GM18907 (cell line): ENCODE measurements around the gene PPFIA1.
"Not testable (repeated sequence)": the region's sequence is repeated elsewhere in the genome, so short reads cannot be mapped to it uniquely, and the experiment has no call there.

Source experiments
- ATAC-seq: cut with Tn5 transposase; IDR thresholded peaks from one replicate; pipeline ENCODE4 v1.9.1; 2021; ENCODE audit warnings: mild to moderate bottlenecking, moderate library complexity; ENCODE audit not compliant: unreplicated experiment

Gene PPFIA1

DNA sequence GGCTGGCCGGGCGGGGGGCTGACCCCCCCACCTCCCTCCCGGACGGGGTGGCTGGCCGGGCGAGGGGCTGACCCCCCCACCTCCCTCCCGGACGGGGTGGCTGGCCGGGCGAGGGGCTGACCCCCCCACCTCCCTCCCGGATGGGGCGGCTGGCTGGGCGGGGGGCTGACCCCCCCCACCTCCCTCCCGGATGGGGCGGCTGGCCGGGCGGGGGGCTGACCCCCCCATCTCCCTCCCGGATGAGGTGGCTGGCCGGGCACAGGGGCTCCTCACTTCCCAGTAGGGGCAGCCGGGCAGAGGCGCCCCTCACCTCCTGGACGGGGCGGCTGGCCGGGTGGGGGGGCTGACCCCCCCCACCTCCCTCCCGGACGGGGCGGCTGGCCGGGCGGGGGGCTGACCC, 24.7 kb downstream of the PPFIA1 start:
- ATAC-seq: not testable (repeated sequence)

GRCh38 chr11:70296681-70297080, 26.2 kb downstream of the PPFIA1 start:
- ATAC-seq: no peak

DNA sequence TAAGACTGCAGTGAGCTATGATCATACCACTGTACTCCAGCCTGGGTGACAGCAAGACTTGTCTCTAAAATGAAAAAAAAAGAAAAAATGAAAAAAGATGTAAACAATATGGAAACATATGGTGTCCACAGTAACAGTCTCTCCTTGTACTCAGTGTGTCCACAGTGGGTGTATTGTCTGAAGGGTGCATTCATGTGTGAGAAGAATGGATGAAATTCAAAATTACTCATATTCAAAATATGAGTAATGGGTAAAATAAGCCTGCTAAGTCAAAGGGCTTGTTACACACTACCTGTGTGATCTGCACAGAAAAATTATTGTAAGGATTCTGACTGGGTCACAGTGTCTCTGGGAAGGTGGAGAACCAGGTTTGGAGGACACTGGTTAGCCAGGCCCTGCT, 26.9 kb downstream of the PPFIA1 start:
- ATAC-seq: no peak

GRCh38 chr11:70298243-70298915, 27.9 kb downstream of the PPFIA1 start:
- ATAC-seq: no peak

DNA sequence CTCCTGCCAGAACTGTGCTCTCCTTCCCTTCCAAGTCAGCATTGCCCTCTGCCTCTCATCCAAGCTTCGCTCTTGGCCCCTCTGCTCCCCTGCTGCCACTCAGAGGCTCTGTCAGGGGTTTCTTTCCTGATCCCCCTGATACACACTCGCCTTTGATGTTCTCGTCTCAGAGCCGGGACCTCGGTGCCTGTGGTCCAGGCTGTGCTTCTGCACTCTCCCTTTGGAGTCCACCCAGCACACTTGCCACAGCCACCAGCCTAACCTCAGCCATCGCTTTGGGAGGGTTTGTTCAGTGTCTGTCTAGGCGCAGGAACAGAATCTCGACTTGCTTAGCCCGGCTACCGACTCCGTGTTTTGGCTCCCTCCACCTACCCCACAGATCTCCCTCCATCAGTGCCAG, 29.1 kb downstream of the PPFIA1 start:
- no peak for ATAC-seq

DNA sequence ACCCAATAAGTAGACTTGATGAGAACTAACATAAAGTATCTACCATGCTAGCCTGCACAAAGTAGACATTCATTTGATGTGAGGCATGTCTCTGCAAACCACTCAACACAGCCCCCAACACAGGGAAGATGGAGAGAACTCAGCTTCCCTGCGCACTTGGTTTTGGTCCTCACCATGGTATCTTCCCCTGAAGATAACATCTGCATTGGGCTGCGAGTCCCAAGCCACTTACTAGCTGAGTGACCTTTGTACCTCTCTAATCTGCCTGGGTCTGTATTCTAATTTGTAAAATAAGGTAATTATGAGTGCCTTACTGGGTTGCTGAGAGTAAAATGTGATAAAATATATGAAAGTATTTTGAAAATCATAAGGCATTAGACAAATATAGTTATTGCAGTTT, 30.7 kb downstream of the PPFIA1 start:
- ATAC-seq: no peak

DNA sequence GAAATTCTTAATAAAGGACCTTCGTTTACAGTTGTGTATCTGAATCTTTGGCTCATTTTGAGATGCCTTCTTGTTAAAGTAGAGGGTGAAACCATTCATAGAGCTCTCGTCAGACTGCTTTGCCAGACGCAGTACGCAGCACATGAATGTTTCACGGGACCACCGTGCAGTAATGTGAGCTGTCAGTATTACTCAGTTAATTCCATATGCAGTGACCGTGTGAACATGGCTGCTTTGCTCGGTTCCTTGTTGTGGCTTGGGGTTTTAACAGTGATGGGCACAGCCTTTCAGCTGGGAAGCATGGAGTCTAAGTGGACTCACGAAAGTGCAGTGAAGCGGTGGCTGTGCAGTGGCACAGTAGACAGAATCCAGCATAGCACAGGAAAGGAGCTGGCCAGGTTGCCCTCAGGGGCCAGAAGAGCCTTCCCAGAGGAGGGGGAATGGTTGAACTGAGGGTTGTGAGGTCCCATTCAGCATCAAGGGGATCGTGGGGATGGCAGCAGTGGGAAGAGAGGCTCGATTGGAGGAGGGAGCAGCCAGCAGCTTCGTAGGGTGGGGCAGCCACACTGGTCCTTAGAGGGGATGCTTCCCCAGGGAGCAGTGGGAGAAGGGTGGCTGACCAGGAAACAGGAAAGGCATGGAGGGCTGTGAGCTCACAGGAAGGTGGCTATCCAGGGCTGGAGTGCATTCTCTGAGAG, 31.4 kb downstream of the PPFIA1 start:
- no peak for ATAC-seq

- ATAC-seq: no peak
Observed at GRCh38 chr11:70302419-70302752, 31.9 kb downstream of the PPFIA1 start.

DNA sequence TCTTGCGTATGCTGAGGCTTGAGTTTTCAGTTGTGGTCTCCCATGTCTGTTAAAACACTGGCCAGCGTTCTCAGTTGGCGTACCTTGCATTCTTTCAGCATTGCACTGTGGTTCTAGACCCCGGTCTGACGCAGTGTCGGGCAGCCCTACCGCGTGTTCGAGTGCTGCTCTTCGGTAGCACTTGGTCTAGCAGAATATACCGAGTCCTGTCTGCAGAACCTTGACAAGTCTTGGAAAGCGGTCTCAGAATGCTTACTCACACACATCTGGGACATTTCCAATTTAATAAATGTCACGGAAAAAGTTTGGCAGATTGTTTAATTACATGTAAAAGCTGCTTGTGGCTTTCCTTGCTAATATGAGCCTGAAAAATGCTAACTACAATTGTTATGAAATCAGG, 32.6 kb downstream of the PPFIA1 start:
- ATAC-seq: no peak

GRCh38 chr11:70304208-70304603, 33.7 kb downstream of the PPFIA1 start:
- ATAC-seq: no peak

GRCh38 chr11:70305501-70305900, 35.0 kb downstream of the PPFIA1 start:
- no peak for ATAC-seq

DNA sequence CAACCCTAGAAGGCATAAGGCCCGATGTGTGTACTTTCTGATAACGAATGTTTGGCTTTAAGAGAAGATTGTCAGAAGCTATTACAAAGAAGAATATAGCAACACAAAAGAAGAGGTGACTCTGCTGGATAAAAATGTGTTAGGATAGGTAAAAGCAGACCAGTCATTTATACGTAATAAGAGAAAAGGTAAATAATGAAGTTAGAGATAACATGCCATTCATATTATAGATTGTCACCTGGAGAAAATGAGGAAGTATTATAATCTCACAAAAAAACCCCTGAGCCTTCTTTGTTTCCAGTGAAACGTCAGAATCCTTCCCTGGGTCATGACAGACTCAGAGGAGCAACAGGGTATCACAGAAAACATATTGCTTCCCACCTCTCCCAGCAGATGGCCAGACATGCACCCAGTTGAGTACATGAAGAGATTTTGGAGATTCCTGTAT, 36.1 kb downstream of the PPFIA1 start:
- no peak for ATAC-seq

- no peak for ATAC-seq
Observed at GRCh38 chr11:70307176-70307575, 36.7 kb downstream of the PPFIA1 start.

DNA sequence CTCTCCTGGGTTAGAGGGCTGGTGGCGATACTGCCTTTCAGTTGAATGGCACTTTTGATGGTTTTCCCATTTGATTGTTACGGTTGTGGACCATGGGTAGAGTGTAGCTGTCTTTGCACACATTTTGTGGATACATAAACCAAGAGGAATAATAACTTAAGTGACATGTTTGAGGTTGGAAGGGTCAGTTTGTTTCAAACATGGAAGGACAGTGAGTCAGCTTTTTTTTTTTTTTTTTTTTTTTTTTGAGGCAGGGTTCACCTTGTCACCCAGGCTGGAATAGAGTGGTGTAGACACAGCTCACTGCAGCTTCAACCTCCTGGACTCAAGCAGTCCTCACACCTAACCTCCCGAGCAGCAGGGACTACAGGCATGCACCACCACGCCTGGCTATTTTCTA, 41.1 kb downstream of the PPFIA1 start:
- no peak for ATAC-seq

DNA sequence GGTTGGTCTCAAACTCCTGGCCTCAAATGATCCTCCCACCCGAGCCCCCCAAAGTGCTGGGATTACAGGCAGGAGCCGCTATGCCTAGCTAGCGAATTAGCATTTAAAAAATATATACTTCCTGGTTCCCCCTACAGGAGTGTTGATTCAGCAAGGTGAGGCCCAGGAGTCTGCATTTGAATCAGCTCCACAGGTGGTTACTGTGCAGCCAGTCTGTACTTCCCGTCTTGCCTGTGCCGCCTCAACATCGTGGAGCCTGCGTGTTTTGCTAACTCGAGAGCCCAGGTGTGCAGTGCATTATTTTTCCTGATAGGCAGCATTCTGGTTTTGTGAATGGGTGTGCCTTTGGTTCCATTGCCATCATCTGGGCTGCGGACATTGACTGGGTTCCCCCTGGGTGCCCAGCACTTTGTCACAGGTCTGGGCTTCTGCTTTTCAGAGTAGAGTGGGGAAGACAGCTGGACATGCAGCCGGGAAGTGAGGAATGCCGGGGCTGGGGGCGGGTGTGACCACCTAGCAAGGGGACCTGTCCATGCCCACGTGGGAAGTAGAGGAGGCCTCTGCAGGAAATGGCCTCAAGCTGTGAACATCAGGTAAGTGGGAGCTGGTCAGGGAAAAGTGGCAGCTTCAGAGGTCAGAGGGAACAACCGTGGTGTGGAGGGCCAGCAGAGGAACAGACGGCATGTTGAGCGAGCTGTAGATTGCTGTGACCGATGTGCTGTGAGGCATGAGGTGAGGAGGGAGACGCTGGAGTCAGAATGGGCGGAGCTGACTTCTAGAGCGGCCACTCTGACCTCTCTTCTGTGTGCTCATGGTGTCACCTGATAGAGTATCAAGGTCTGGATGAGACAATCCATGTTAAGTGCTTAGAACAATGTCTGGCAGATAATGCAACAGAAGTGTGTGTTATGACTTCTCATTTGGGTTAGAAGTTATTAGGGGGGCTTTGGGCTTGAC, 42.2 kb downstream of the PPFIA1 start:
- no peak for ATAC-seq

- ATAC-seq: no peak
Observed at GRCh38 chr11:70313945-70314344, 43.5 kb downstream of the PPFIA1 start.

- ATAC-seq: no peak
Observed at GRCh38 chr11:70314730-70315129, 44.2 kb downstream of the PPFIA1 start.

- ATAC-seq: no peak
Observed at GRCh38 chr11:70315716-70316115, 45.2 kb downstream of the PPFIA1 start.

GRCh38 chr11:70317581-70318305, 47.3 kb downstream of the PPFIA1 start:
- no peak for ATAC-seq

DNA sequence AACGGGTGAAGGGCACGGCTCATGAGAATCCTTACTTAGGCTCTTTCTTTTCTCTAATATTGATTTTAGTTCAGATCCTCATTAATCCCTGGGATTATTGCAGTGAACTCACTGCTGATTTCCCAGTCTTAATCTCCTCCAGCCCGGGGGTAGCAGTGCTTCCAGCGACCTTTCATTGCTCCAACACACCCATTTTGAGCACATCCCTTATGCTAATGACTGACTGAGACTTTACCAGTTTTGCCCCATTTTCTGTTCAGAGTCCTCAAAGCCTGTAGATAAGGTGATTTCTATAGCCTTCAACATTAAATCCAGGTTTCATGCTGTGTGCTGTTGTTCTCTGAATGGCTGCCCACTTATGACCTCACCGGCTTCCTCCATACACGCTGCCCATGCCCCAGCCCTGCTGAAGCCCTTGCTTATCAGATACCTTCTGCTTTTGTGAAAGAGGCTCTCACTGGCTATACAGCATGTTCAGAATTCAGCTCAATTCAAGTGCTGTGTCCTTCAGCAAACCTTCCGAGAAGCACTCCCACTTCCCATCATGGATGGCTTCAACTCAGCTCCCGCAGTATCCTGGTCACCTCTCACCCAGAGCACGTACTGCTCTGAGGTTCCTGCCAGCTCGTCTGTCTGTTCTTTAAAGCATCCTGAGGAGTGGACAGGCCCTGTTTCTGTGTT, 49.0 kb downstream of the PPFIA1 start:
- ATAC-seq: no peak
